IPS-NIHi11 (cell line): ENCODE results near the gene CRHR1.

Experiments
- DNase-seq: peaks from one replicate; pipeline ENCODE4 v3.0.0; 2012; ENCODE audit warnings: mixed read lengths, low spot score

CRHR1 gene

GRCh38 chr17:45759761-45760160 is 24.4 kb upstream of the CRHR1 start:
- DNase-seq: peak; percentile 66

- DNase-seq: no peak
Observed at GRCh38 chr17:45761957-45762565, 22.1 kb upstream of the CRHR1 start.

GRCh38 chr17:45763182-45763581 is 20.9 kb upstream of the CRHR1 start:
- DNase-seq: no peak

- no peak for DNase-seq
Observed at GRCh38 chr17:45764479-45764878, 19.6 kb upstream of the CRHR1 start.

DNA sequence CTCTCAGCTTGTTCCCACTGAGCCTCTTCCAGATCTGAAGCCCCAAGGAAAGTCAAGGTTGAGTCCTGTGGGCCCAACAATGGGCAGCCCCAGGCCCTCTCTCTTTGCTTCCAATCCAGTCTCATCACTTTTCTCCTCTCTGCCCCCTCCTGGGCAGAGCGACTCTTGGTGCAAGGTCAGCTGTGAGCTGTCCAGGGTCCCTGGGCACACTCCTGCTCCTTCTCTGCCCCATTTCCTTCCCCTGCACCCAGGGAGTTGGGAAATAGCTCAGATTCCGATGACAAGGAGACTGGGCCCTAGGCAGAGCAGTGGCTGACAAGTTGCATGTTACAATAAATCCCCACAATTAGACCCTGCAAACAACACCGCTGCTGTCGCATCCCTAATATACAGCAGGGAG is 16.1 kb upstream of the CRHR1 start:
- peak; percentile 76 for DNase-seq

DNA sequence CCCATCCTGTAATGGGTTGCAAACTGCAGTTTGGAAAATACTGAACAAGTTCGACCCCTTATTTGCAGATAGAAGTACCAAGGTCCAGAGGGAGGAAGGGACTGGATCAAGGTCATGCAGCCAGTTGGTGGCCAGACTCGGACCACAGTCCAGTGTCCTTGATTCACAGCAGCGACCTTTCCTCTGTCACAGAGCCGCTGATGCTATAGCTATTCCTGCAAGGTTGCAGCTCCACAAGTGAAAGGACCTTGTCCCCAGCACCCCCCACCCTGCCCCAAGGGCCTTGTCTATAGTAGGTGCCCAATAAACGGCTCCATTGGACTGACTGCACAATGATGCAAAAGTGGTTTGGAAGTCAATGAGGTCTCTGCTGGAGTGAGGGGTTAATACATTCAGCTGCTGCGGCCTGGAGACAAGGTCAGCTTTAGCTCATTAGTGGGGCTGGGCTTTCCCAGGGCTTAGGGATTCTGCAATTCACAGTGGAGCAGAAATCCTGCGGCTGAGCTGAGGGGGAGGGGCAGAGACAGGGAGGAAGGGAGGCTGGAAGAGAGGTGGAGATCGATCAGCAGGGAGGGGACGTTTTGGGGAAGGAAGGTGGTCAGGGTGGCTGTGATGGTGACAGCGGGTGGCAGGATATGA is 13.4 kb upstream of the CRHR1 start:
- DNase-seq: no peak

- DNase-seq: no peak
Observed at GRCh38 chr17:45771271-45771959, 12.7 kb upstream of the CRHR1 start.

DNA sequence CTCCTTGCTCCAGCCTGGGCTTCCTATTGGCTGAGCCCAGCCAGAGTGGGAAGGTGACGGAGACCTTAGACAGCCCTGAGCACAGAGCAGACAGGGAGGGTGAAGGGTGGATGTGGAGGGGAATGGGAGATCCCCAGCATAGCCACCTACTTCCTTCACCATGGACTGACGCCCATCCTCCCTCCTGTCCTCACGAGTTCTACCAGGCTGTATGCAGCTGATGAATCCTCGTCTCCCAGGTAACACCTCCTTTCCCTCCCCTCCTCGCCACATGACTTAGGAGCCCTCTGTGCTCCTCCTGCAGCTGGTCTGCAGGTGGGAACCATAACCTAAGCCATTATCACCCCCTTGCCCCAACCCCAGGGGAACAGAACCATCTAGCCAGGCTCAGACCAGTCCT is 9.0 kb upstream of the CRHR1 start:
- no peak for DNase-seq

GRCh38 chr17:45775576-45776011 is 8.5 kb upstream of the CRHR1 start:
- DNase-seq: peak; percentile 42

- no peak for DNase-seq
Observed at GRCh38 chr17:45776896-45777295, 7.2 kb upstream of the CRHR1 start.

- DNase-seq: no peak
Observed at GRCh38 chr17:45777388-45777787, 6.7 kb upstream of the CRHR1 start.

- DNase-seq: no peak
Observed at GRCh38 chr17:45780921-45781320, 3.2 kb upstream of the CRHR1 start.

DNA sequence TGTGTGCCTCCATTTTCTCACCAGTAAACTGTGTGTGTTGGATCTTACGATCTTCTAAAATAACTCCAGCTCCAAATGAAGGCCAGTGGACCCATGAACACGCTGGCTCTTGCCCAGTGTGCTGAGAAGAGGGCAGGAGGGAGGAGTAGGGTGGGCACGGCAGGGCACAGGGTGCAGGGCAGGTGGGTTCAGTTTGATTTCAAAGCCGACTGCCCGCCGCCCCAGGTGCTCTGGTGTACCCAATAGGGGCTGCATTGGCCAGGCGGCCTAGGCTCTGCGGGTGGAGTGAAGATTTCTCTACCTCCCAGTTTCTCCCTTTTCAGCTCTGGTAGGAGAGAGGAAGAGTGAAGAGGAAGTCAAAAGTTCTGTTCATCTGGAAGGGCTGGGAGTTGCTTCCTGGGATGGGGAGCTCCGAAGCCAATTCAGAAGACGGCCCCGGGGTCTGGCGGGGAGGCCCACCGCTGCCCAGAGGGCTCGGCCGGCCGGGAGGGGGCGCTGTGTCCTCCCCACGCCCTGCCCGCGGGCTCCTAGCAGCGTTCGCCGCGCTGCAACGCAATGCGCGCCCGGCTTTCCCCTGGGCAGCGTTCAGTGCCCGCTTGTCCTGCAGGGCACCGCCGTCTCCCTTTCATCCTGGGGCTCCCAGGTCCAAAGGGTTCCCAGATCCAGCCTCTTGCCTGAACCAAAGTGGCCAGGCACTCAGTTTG is 1.1 kb upstream of the CRHR1 start:
- DNase-seq: peak; percentile 95

GRCh38 chr17:45783593-45784292 is 377 bp upstream of the CRHR1 start:
- peak; percentile 85 for DNase-seq

GRCh38 chr17:45784741-45785479 is 790 bp downstream of the CRHR1 start:
- DNase-seq: peak; percentile 57

DNA sequence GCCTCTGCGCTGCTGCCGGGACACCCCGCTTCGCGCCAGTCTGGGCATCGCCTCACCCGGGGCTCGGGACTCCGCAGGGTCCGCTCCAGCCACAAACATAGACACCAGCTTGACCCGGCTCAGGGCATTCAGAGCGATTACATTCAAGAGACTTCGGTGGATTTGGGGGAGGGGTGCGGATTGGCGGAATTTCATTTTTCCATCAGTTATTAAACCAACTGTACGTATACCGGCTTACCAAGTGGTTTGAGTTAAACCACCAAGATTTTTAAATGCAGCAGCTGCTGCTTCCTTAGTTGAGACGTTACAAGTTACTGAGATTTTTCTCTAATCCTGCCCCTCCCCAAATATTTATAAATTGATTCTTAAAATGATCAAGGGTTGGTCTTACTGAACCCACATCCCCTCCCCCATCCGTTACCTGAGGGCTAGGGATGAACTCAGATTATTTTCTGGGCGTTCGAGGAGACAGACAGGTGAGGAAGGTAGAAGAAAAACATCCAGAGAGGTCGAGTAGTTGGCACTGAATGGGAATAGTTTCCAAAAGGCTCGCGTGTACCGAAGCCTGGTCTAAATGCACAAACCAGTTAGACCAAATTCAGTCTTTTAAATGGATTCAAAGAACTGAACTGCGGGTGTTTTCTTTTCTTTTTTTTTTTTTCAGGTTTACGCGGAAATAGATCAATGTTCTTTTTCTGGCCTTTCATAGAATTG is 1.5 kb downstream of the CRHR1 start:
- no peak for DNase-seq

GRCh38 chr17:45786349-45786748 is 2.2 kb downstream of the CRHR1 start:
- no peak for DNase-seq

GRCh38 chr17:45787044-45787443 is 2.9 kb downstream of the CRHR1 start:
- no peak for DNase-seq

DNA sequence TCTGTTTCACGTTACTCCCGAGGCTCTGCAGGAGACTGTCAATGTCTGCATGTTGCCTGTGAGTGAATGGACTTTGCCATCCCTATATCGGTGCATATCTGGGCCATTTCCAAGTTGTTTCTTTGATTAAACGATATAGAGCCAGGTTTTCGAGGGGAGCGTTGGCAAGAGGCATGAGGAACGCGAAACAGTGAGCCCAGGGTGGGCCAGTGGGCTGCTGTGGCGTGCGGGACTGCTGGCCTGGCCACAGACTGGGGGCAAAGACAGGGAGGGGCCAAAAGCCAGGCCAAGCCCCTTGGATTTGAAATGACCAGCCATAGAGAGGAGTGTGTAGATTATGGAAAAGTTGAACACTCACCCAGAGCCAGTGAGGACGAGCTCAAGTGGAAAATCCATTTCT is 3.5 kb downstream of the CRHR1 start:
- DNase-seq: no peak

DNA sequence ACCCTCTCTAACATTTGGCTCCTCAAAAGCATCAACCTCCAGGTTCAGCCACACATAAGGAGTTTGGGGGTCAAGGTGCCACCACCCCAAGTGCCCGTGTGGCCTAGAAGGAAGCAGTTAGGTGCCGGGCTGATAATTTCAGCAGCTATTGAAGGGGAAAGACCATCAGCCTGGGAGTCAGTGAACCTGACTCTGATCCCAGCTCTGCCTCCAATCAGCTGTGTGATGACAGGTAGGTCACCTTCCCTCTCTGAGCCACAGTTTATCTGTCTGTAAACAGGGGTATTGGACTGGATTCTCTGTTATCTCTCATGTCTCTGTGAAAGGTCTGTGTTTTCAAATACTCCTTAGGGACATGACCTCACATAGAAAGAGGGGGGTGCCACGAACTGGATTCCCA is 3.9 kb downstream of the CRHR1 start:
- no peak for DNase-seq

GRCh38 chr17:45789874-45790273 is 5.8 kb downstream of the CRHR1 start:
- DNase-seq: no peak
